NCI-H2081 treated with DMSO at 0.1 percent for 48 hours (cell line): ENCODE results near the gene NFS1.
A peak's percentile ranks its signal among the peaks of the same experiment; 100 is the strongest.
"Not testable (repeated sequence)": the region's sequence is repeated elsewhere in the genome, so short reads cannot be mapped to it uniquely, and the experiment has no call there.

Source experiments
- DNase-seq: peaks from one replicate; lab custom pipeline; 2025; lab: John Stamatoyannopoulos, UW

Gene NFS1

GRCh38 chr20:35699127-35699956 lies at the start of gene NFS1, which contains the start of gene ROMO1:
Gene NFS1 (minus strand): TSS chr20:35699352. CDS start chr20:35699288, 64 bp downstream.
Gene ROMO1 (plus strand): TSS chr20:35699405. CDS start chr20:35699633, 228 bp downstream.
- DNase-seq, result peak; percentile 12

GRCh38 chr20:35744492-35744841 lies 45.3 kb upstream of the NFS1 start:
- not testable (repeated sequence) for DNase-seq

GRCh38 chr20:35743693-35744491 lies 44.7 kb upstream of the NFS1 start:
- no peak for DNase-seq

- DNase-seq, result peak; percentile 30
Measured at GRCh38 chr20:35742741-35743523, 43.8 kb upstream of the NFS1 start.

GRCh38 chr20:35741892-35742740 lies 43.0 kb upstream of the NFS1 start, which contains the start of gene RBM39:
Gene RBM39 (minus strand): TSS chr20:35742260. CDS start chr20:35740874, 1,386 bp downstream.
- peak; percentile 100 for DNase-seq

GRCh38 chr20:35739294-35740163 lies 40.4 kb upstream of the NFS1 start:
- DNase-seq, result no peak

- no peak for DNase-seq
Measured at GRCh38 chr20:35738410-35739179, 39.4 kb upstream of the NFS1 start.

GRCh38 chr20:35737865-35738333 lies 38.7 kb upstream of the NFS1 start:
- no peak for DNase-seq

- DNase-seq, result no peak
Measured at GRCh38 chr20:35735826-35736470, 36.8 kb upstream of the NFS1 start.

GRCh38 chr20:35734777-35735649 lies 35.9 kb upstream of the NFS1 start:
- no peak for DNase-seq

- DNase-seq, result no peak
Measured at GRCh38 chr20:35734374-35734773, 35.2 kb upstream of the NFS1 start.

GRCh38 chr20:35732644-35732982 lies 33.5 kb upstream of the NFS1 start:
- no peak for DNase-seq

GRCh38 chr20:35731862-35732643 lies 32.9 kb upstream of the NFS1 start:
- no peak for DNase-seq

GRCh38 chr20:35731469-35731788 lies 32.3 kb upstream of the NFS1 start:
- DNase-seq, result no peak

- no peak for DNase-seq
Measured at GRCh38 chr20:35730583-35731468, 31.7 kb upstream of the NFS1 start.
